HFF-Myc (cell line): ENCODE results near the gene HAPLN2.

Experiments
- DNase-seq: peaks from one replicate; pipeline ENCODE4 v3.0.0-alpha.2; 2011; ENCODE audit warnings: low read depth; ENCODE audit errors: extremely low read depth
- H3K4me3 ChIP-seq: replicated peaks from 2 replicates; pipeline ENCODE4 v1.5.1; 2011; ENCODE audit warnings: low read depth, mild to moderate bottlenecking, control low read depth, low read length
- CTCF ChIP-seq: IDR thresholded peaks from 2 replicates; pipeline ENCODE4 v1.5.1; 2012; ENCODE audit warnings: mild to moderate bottlenecking, low read depth, low read length, control low read depth; ENCODE audit errors: missing control alignments

Gene HAPLN2

DNA sequence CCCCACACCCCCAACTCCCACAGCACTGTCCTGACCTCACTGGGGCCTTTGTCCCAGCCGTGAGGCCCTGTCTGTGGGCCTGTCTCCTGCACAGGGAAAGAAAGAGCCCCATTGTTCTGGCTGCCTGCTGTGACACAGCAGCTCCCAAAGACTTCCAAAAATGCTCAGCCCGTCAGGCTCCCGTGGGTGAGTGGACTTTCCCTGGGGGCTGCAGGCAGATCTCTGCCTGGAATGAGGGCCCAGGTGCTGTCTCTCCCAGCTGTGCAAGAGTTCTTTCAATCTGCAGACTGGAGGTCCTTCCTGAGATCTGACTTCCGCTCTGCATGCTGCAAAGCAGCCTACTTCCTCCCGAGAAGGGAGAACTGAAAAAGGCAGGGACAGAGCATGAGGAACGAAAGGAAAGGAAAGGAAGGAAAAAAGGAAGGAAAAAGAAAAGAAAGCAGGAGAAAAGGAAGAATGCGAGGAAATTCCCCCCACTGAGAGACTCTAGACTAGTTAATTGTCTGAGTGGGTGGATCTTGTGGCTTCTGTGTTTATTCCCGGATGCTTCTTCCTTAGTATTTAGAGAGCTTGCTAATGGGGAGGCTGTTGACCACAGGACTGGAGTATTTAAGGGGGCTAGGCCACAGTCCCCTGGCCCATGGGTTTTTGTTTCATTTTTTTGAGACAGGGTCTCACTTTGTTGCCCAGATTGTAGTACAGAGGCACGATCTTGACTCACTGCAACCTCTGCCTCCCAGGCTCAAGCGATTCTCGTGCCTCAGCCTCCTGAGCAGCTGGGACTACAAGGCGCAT, 43.0 kb downstream of the HAPLN2 start:
- no peak overlapping the region for H3K4me3 ChIP-seq
- DNase-seq = no peak
- TF ChIP-seq CTCF = no peak

DNA sequence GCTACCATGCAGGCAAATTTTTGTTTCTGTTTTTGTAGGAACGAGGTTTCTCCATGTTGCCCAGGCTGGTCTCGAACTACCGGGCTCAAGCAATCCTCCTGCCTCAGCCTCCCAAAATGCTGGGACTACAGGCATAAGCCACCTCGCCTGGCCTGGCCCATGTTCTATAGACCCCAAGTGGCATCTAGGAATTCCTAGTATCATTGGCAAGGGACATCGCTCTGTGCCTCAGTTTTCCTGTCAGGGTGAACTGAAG, 43.5 kb downstream of the HAPLN2 start:
- no peak for TF ChIP-seq CTCF
- H3K4me3 ChIP-seq = no peak overlapping the region
- DNase-seq = no peak

DNA sequence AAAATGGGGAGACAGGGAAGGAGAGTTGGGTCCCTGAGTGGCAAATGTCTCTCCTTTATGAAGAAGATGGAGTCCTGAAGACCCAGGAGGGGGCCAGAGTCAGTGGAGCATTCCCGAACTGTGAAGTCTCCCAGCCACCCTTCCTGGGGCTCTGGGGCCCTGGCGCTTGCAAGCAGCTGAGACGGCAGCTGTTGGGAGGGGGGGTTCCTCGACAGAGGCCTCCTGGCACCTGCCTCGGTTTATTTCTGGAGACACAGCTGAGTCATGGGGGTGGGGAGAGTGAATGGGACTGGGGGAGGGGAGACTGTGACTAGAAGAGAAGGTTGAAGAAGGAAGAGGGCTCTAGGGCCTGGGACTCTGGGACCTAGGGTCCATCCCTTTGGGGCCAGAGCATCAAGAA, 44.0 kb downstream of the HAPLN2 start:
- H3K4me3 ChIP-seq = no peak overlapping the region
- no peak for TF ChIP-seq CTCF
- DNase-seq = no peak

GRCh38 chr1:156664046-156664766, 45.0 kb downstream of the HAPLN2 start:
- TF ChIP-seq CTCF = no peak
- no peak for DNase-seq
- no peak overlapping the region for H3K4me3 ChIP-seq

DNA sequence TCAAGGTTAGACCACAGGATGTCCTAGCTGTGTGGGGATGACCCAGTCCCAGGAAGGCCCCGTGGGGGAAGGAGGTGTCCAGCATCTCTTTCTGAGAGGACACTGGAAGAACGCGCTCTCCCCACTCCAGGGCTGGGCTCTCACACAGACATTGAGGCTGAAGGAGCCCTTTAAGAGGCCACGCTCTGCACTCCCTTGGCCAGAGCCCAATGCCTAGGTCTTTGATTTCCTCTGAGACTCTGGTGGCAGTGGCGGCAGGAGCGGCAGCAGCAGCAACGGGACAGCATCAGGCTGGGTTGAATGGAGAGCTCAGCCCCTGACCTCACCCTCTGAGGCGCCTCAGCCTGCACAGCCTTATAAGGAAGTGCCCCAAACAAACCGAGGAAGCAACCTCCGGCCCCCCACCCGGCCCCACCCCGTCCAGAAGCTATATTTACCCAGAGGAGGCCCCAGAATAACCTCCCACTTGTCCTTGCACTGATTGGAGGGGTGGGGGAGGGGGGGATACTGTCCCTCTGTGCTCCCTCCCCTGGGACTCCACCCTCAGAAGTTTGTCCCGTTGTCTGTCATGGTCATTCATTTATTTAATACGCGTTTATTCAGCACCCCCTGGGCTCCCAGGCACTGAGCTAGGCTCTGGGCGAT, 45.7 kb downstream of the HAPLN2 start:
- no peak for TF ChIP-seq CTCF
- no peak for DNase-seq
- no peak overlapping the region for H3K4me3 ChIP-seq

GRCh38 chr1:156665539-156665938, 46.3 kb downstream of the HAPLN2 start:
- DNase-seq = no peak
- H3K4me3 ChIP-seq = no peak overlapping the region
- TF ChIP-seq CTCF = no peak
